Neural progenitor cell (in vitro differentiated cells): ENCODE results near the gene ZC3H10. TPM values are rescaled to one million over a fixed set of nuclear protein-coding genes. Genes with fewer than 3 reads are reported as not detected.

ENCODE experiments used
- DNase-seq: peaks from one replicate; pipeline ENCODE4 v3.0.0-alpha.2; 2016; ENCODE audit warnings: low spot score
- H2AFZ ChIP-seq: fragments of 200-600 bp; sonication (generic); replicated peaks from 2 replicates; pipeline ENCODE4 v1.6.1; 2016; ENCODE audit warnings: antibody characterized with exemption
- H3F3A ChIP-seq: fragments of 200-600 bp; sonication (generic); 2 replicates; pipeline ENCODE4 v1.6.1; 2016; ENCODE audit warnings: antibody characterized with exemption, low read depth
- H3K27ac ChIP-seq: fragments of 200-600 bp; sonication (generic); 2 replicates; pipeline ENCODE4 v1.5.1; 2016; ENCODE audit warnings: mild to moderate bottlenecking
- H3K27me3 ChIP-seq: fragments of 200-600 bp; sonication (generic); 2 replicates; pipeline ENCODE4 v1.6.1; 2016; ENCODE audit warnings: mild to moderate bottlenecking, moderate library complexity
- H3K36me3 ChIP-seq: fragments of 200-600 bp; sonication (generic); 2 replicates; pipeline ENCODE4 v1.5.1; 2016
- H3K4me1 ChIP-seq: fragments of 200-600 bp; sonication (generic); 2 replicates; pipeline ENCODE4 v1.6.1; 2016; ENCODE audit warnings: mixed run types
- H3K4me2 ChIP-seq: fragments of 200-600 bp; sonication (generic); 2 replicates; pipeline ENCODE4 v1.6.1; 2016
- H3K4me3 ChIP-seq: fragments of 200-600 bp; sonication (generic); 2 replicates; pipeline ENCODE4 v1.5.1; 2016
- H3K79me2 ChIP-seq: fragments of 200-600 bp; sonication (generic); 2 replicates; pipeline ENCODE4 v1.6.1; 2016; ENCODE audit warnings: low read depth
- H3K9ac ChIP-seq: fragments of 200-600 bp; sonication (generic); 2 replicates; pipeline ENCODE4 v1.6.1; 2016
- H3K9me3 ChIP-seq: fragments of 200-600 bp; sonication (generic); 2 replicates; pipeline ENCODE4 v1.5.1; 2016; ENCODE audit warnings: low read depth
- H4K20me1 ChIP-seq: fragments of 200-600 bp; sonication (generic); 2 replicates; pipeline ENCODE4 v1.6.1; 2016; ENCODE audit warnings: low read depth
- H3K27ac Mint-ChIP-seq: 3 replicates; pipeline ENCODE4 v1.8.0; 2021; ENCODE audit warnings: mixed read lengths
- H3K27me3 Mint-ChIP-seq: 2 replicates; pipeline ENCODE4 v1.8.0; 2022; ENCODE audit warnings: low read depth, mild to moderate bottlenecking, inconsistent platforms, moderate library complexity, mixed read lengths; ENCODE audit not compliant: insufficient read depth
- H3K36me3 Mint-ChIP-seq: 3 replicates; pipeline ENCODE4 v1.8.0; 2021; ENCODE audit warnings: mixed read lengths
- H3K4me1 Mint-ChIP-seq: 3 replicates; pipeline ENCODE4 v1.8.0; 2021; ENCODE audit warnings: mixed read lengths
- H3K4me3 Mint-ChIP-seq: 3 replicates; pipeline ENCODE4 v1.8.0; 2021; ENCODE audit warnings: mild to moderate bottlenecking, moderate library complexity, mixed read lengths
- H3K9me3 Mint-ChIP-seq: 3 replicates; pipeline ENCODE4 v1.8.0; 2020; ENCODE audit warnings: mixed read lengths
- EZH2 ChIP-seq: fragments of 200-600 bp; sonication (generic); IDR thresholded peaks from 2 replicates; pipeline ENCODE4 v1.6.1; 2017; ENCODE audit warnings: antibody characterized with exemption, mild to moderate bottlenecking, moderate library complexity
- EZH2phosphoT487 ChIP-seq: fragments of 200-600 bp; sonication (generic); IDR thresholded peaks from 2 replicates; pipeline ENCODE4 v1.6.1; 2017; ENCODE audit warnings: antibody characterized with exemption
- total RNA-seq: library from RNA; depleted of rRNA; stranded (reverse); fragments of >200 nt; gene quantifications from 2 replicates; pipeline ENCODE4 v1.2.3, GENCODE V29; 2015; ENCODE audit warnings: low replicate concordance
- TF ChIP-seq, protein P1 (sequence below): fragments of 200-600 bp; sonication (generic); IDR thresholded peaks from 2 replicates; pipeline ENCODE4 v1.5.1; 2017; ENCODE audit warnings: antibody characterized with exemption, mild to moderate bottlenecking

Gene ZC3H10
- total RNA-seq, 1 donor from 2014 or later: 10.8 TPM

DNA sequence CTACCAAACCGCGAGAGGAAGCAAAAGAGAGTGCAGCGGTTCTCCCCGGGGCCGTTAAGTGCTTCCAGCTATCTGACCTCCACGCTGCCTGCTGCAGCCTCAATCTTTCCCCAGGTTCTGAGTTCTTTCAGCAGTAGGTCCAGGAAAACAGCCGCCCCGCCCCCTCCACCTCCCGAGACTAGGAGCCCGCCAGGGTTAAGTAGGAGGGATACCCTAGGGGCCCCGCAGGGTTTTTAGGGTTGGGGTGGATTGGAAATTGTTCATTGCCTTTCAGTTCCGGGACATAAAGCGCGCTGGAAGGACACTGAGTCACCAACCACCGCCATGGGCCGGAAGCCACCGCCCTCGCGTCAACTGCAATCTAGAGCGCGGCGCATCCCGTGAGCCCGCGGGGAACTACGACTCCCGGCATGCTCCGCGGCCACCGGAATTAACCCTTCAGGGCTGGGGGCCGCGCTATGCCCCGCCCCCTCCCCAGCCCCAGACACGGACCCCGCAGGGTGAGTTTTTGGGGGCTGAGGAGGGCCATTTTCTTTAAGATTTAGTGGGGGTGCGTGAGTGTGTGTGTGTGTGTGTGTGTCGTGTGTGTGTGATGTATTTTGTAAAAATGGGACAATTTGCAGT, 34.2 kb downstream of the ZC3H10 start, which contains the start of gene MYL6B:
Gene MYL6B (plus strand): TSS at position 456 of the 624 bp plus-strand sequence. CDS start 1,332 bp downstream, outside the sequence.
- peaks cover 12% of the 10 kb centered on the region for H3K36me3 Mint-ChIP-seq
- H3K27me3 Mint-ChIP-seq: peaks cover 11% of the 10 kb centered on the region
- Histone ChIP-seq H3F3A (peaks cover 30% of the 10 kb centered on the region), H2AFZ (peak within 1 kb of the TSS; percentile 80), H3K9ac (peak within 1 kb of the TSS; percentile 60), H3K36me3 (no peaks in the 10 kb centered on the region), H3K9me3 (no peaks in the 10 kb centered on the region), H4K20me1 (no peaks in the 10 kb centered on the region), H3K4me1 (peaks cover 18% of the 10 kb centered on the region), H3K27ac (peak within 1 kb of the TSS; percentile 51), H3K79me2 (peaks cover 18% of the 10 kb centered on the region), H3K4me3 (peak within 1 kb of the TSS; percentile 68), H3K27me3 (no peaks in the 10 kb centered on the region), H3K4me2 (peak within 1 kb of the TSS; percentile 97)
- peak within 1 kb of the TSS; percentile 97 for H3K4me3 Mint-ChIP-seq
- H3K27ac Mint-ChIP-seq: peak within 1 kb of the TSS; percentile 72
- peak; percentile 95 for DNase-seq
- TF ChIP-seq, protein P1, sequence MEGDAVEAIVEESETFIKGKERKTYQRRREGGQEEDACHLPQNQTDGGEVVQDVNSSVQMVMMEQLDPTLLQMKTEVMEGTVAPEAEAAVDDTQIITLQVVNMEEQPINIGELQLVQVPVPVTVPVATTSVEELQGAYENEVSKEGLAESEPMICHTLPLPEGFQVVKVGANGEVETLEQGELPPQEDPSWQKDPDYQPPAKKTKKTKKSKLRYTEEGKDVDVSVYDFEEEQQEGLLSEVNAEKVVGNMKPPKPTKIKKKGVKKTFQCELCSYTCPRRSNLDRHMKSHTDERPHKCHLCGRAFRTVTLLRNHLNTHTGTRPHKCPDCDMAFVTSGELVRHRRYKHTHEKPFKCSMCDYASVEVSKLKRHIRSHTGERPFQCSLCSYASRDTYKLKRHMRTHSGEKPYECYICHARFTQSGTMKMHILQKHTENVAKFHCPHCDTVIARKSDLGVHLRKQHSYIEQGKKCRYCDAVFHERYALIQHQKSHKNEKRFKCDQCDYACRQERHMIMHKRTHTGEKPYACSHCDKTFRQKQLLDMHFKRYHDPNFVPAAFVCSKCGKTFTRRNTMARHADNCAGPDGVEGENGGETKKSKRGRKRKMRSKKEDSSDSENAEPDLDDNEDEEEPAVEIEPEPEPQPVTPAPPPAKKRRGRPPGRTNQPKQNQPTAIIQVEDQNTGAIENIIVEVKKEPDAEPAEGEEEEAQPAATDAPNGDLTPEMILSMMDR: no peak
- TF ChIP-seq EZH2phosphoT487 (no peak), EZH2 (no peak)
- no peaks in the 10 kb centered on the region for H3K9me3 Mint-ChIP-seq
- H3K4me1 Mint-ChIP-seq: peaks cover 35% of the 10 kb centered on the region

DNA sequence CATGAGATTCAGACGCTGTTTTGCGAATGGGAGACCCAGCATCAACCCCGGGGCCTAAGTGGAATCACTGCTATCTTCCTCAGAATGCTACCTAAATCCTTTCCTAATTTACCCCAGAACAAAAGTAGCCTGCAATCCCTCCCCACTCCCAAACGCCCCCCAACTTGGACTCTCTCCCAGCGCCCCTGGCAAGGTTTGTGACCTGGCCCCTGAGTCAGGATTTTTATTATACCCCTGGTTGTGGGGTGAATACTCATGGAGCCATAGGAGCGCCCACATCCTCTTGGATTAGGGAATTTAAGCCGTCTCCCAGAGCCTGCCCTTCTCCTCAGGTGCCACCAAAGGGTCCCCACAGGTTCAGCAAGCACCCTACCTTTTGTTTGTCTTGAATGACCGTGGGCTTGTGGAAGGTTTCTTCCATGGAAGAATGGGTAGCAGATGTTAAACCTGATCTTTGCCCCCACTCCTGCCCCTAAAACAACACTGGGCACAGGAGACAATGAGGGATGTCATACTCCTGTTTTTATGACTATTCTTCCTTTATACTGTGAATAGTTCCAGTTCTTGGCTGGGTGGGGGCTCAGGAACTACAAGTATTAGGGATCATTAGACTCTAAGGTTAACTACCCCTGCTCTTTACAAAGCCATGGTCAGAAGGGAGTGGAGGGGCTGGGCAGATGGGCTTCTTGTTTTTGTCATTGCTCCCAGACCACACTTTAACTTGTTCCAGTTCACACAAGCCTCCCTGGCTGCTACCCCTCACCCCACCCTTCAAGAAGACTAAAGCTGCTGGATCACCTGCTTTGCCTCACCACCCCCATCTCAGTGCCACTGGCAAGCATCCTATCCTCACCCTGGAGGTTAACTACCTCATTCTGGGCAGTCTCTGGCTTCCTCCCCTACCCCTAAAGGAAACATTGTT, 35.0 kb downstream of the ZC3H10 start:
- Histone ChIP-seq H3K9me3 (no peaks in the 10 kb centered on the region), H3K79me2 (peaks cover 18% of the 10 kb centered on the region), H3K4me3 (peak overlapping the region; percentile 68), H3K4me1 (peaks cover 19% of the 10 kb centered on the region), H3K9ac (peak overlapping the region; percentile 60), H4K20me1 (no peaks in the 10 kb centered on the region), H3K4me2 (peak overlapping the region; percentile 97), H2AFZ (no peak overlapping the region), H3K27ac (no peak overlapping the region), H3F3A (peaks cover 36% of the 10 kb centered on the region), H3K27me3 (no peaks in the 10 kb centered on the region), H3K36me3 (no peaks in the 10 kb centered on the region)
- Mint-ChIP-seq H3K27me3 (peaks cover 14% of the 10 kb centered on the region), H3K27ac (peak overlapping the region; percentile 72), H3K36me3 (peaks cover 14% of the 10 kb centered on the region), H3K4me1 (peaks cover 40% of the 10 kb centered on the region), H3K4me3 (peak overlapping the region; percentile 97), H3K9me3 (no peaks in the 10 kb centered on the region)
- TF ChIP-seq EZH2phosphoT487 (no peak), EZH2 (no peak)
- TF ChIP-seq, protein P1: no peak
- DNase-seq: peak; percentile 8

DNA sequence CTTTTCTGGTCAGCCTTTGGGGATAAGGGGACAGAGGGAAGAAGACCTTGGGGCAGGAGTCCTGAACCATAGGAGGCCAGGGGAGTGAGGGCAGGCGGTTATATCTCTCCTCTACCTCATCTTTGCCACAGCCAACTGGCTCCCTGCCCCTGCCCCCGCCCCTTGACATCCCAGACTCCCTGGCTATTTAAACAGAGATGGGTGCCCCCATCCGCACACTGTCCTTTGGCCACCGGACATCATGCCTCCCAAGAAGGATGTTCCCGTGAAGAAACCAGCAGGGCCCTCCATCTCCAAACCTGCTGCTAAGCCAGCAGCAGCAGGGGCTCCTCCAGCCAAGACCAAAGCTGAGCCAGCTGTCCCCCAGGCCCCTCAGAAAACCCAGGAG, 35.6 kb downstream of the ZC3H10 start:
- peaks cover 19% of the 10 kb centered on the region for H3K27me3 Mint-ChIP-seq
- Histone ChIP-seq H3K4me2 (peak overlapping the region; percentile 97), H3K9me3 (no peaks in the 10 kb centered on the region), H2AFZ (no peak overlapping the region), H3K79me2 (peaks cover 24% of the 10 kb centered on the region), H3K36me3 (no peaks in the 10 kb centered on the region), H3K4me3 (peak overlapping the region; percentile 68), H3F3A (peaks cover 42% of the 10 kb centered on the region), H3K27ac (no peak overlapping the region), H3K4me1 (peaks cover 19% of the 10 kb centered on the region), H3K27me3 (no peaks in the 10 kb centered on the region), H4K20me1 (peaks cover 2% of the 10 kb centered on the region), H3K9ac (no peak overlapping the region)
- H3K27ac Mint-ChIP-seq: no peak overlapping the region
- H3K4me3 Mint-ChIP-seq: peak overlapping the region; percentile 97
- H3K9me3 Mint-ChIP-seq: no peaks in the 10 kb centered on the region
- peaks cover 14% of the 10 kb centered on the region for H3K36me3 Mint-ChIP-seq
- TF ChIP-seq EZH2phosphoT487: no peak
- no peak for TF ChIP-seq EZH2
- TF ChIP-seq, protein P1: no peak
- H3K4me1 Mint-ChIP-seq: peaks cover 40% of the 10 kb centered on the region
- DNase-seq: no peak
